Neuronal stem cell (in vitro differentiated cells): ENCODE data around the gene FAM3B.

Experiments used
- DNase-seq: peaks from one replicate; pipeline ENCODE4 v3.0.0-alpha.2; 2013; ENCODE audit warnings: low spot score
- H2AFZ ChIP-seq: one replicate; pipeline ENCODE4 v1.6.1; 2013; ENCODE audit warnings: mild to moderate bottlenecking, low read length, inconsistent platforms
- H2AK5ac ChIP-seq: 2 replicates; pipeline ENCODE4 v1.6.1; 2013; ENCODE audit warnings: low read depth, mild to moderate bottlenecking, inconsistent platforms, low read length, moderate library complexity, mixed read lengths
- H2BK120ac ChIP-seq: 2 replicates; pipeline ENCODE4 v1.6.1; 2013; ENCODE audit warnings: low read depth, mild to moderate bottlenecking, inconsistent platforms, low read length, moderate library complexity, mixed read lengths
- H2BK12ac ChIP-seq: one replicate; pipeline ENCODE4 v1.6.1; 2013; ENCODE audit warnings: low read length, inconsistent platforms
- H2BK15ac ChIP-seq: 2 replicates; pipeline ENCODE4 v1.6.1; 2013; ENCODE audit warnings: mild to moderate bottlenecking, low read length, inconsistent platforms, mixed read lengths
- H2BK5ac ChIP-seq: one replicate; pipeline ENCODE4 v1.6.1; 2013; ENCODE audit warnings: inconsistent platforms, mild to moderate bottlenecking, low read length, moderate library complexity
- H3K14ac ChIP-seq: one replicate; pipeline ENCODE4 v1.6.1; 2013; ENCODE audit warnings: low read length, inconsistent platforms
- H3K18ac ChIP-seq: 2 replicates; pipeline ENCODE4 v1.6.1; 2013; ENCODE audit warnings: low read length, inconsistent platforms
- H3K23ac ChIP-seq: 2 replicates; pipeline ENCODE4 v1.6.1; 2013; ENCODE audit warnings: low read depth, mild to moderate bottlenecking, mixed read lengths, low read length, inconsistent platforms; ENCODE audit not compliant: poor library complexity
- H3K27ac ChIP-seq: replicated peaks from 3 replicates; pipeline ENCODE4 v1.5.1; 2013; ENCODE audit warnings: low read length, inconsistent platforms
- H3K27me3 ChIP-seq, 3 experiments: 2 replicates each; pipeline ENCODE4 v1.6.1; 2013; ENCODE audit warnings: low read length in 3 of 3, mild to moderate bottlenecking in 2 of 3, inconsistent platforms in 1 of 3, low read depth in 1 of 3, mixed read lengths in 1 of 3, moderate library complexity in 1 of 3; ENCODE audit not compliant: control insufficient read depth in 3 of 3, insufficient read depth in 3 of 3
- H3K36me3 ChIP-seq, 2 donors: replicated peaks in 1 of 2; 2 replicates each; pipeline ENCODE4 v1.6.1; 2013; ENCODE audit warnings: low read length in 2 of 2; ENCODE audit not compliant: control insufficient read depth in 2 of 2, insufficient read depth in 2 of 2
- H3K4ac ChIP-seq: 2 replicates; pipeline ENCODE4 v1.6.1; 2013; ENCODE audit warnings: inconsistent platforms, mild to moderate bottlenecking, low read length, moderate library complexity
- H3K4me1 ChIP-seq, 2 donors: 1 replicate in 1 of 2; 2 replicates in 1 of 2; pipeline ENCODE4 v1.6.1; 2013; ENCODE audit warnings: low read length in 2 of 2, low read depth in 1 of 2; ENCODE audit not compliant: control insufficient read depth in 2 of 2, insufficient read depth in 1 of 2
- H3K4me2 ChIP-seq: one replicate; pipeline ENCODE4 v1.6.1; 2013; ENCODE audit warnings: mild to moderate bottlenecking, low read length, inconsistent platforms; ENCODE audit not compliant: insufficient read depth, poor library complexity, severe bottlenecking
- H3K4me3 ChIP-seq, 2 donors: 2 replicates each; pipeline ENCODE4 v1.5.1; 2013; ENCODE audit warnings: low read length in 2 of 2, mild to moderate bottlenecking in 2 of 2, inconsistent platforms in 1 of 2, moderate library complexity in 1 of 2
- H3K79me1 ChIP-seq: one replicate; pipeline ENCODE4 v1.6.1; 2013; ENCODE audit warnings: low read depth, mild to moderate bottlenecking, inconsistent platforms, low read length, moderate library complexity
- H3K9ac ChIP-seq: one replicate; pipeline ENCODE4 v1.6.1; 2013; ENCODE audit warnings: mild to moderate bottlenecking, low read depth, low read length, inconsistent platforms; ENCODE audit not compliant: poor library complexity
- H3K9me3 ChIP-seq, 2 donors: replicated peaks in 1 of 2; 2 replicates each; pipeline versions ENCODE3 to v1.6.1; 2013; ENCODE audit warnings: low read length in 2 of 2, mild to moderate bottlenecking in 2 of 2, inconsistent platforms in 1 of 2, low read depth in 1 of 2, mixed read lengths in 1 of 2, moderate library complexity in 1 of 2; ENCODE audit not compliant: control insufficient read depth in 2 of 2, insufficient read depth in 1 of 2
- H4K8ac ChIP-seq: one replicate; pipeline ENCODE4 v1.6.1; 2013; ENCODE audit warnings: low read depth, mild to moderate bottlenecking, inconsistent platforms, low read length, moderate library complexity
- H4K91ac ChIP-seq: one replicate; pipeline ENCODE4 v1.6.1; 2013; ENCODE audit warnings: low read length, low read depth, mild to moderate bottlenecking, inconsistent platforms; ENCODE audit not compliant: poor library complexity
- WGBS, 2 donors: extraction: QIAGEN DNeasy Blood & Tissue Kit; methylation state at CpG; one replicate each; pipeline ENCODE4 v1.1.7; 2013; ENCODE audit warnings: missing lambda C conversion rate in 2 of 2, mixed read lengths in 1 of 2; ENCODE audit not compliant: insufficient read length in 2 of 2, insufficient replicate concordance in 1 of 2; ENCODE audit errors: extremely low coverage in 2 of 2; 5-methylcytosine and 5-hydroxymethylcytosine counted together

The FAM3B gene

DNA sequence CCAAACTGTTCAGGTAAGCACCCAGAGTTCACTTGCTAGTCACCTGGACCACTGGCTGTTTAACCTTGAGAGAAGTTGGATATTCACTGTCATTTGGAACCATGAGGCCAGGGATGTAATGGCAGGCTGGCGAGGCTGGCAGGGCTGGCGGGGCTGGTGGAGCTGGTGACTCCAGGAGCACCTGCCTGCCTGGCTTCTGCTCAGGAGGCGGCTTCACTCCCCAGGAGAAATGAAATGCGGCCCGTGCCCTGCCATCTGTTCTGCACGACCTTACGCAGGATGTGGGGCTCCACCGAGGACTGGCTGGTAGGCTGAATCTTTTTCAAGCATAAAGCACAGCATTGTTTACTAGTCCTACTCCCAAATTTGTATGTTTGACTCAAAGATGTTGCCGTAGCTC, 86.7 kb downstream of the FAM3B start:
- WGBS, 2 donors, result no CpG with 5 or more reads among the region's 9 CpGs
- no peak overlapping the region for H3K9ac ChIP-seq
- H3K23ac ChIP-seq, result no peak overlapping the region
- H2BK15ac ChIP-seq, result no peak overlapping the region
- no peak overlapping the region for H3K18ac ChIP-seq
- H2AK5ac ChIP-seq, result no peak overlapping the region
- H2AFZ ChIP-seq, result no peak overlapping the region
- no peak overlapping the region for H3K4ac ChIP-seq
- H2BK12ac ChIP-seq, result no peak overlapping the region
- H3K9me3 ChIP-seq, result no peaks in the 10 kb centered on the region
- H2BK5ac ChIP-seq, result no peak overlapping the region
- H4K8ac ChIP-seq, result no peak overlapping the region
- no peak overlapping the region for H4K91ac ChIP-seq
- H3K27me3 ChIP-seq, result no peaks in the 10 kb centered on the region
- H2BK120ac ChIP-seq, result no peak overlapping the region
- H3K14ac ChIP-seq, result peak overlapping the region; percentile 31
- no peaks in the 10 kb centered on the region for H3K4me1 ChIP-seq
- DNase-seq, result no peak
- peaks cover 4% of the 10 kb centered on the region for H3K79me1 ChIP-seq
- no peak overlapping the region for H3K4me2 ChIP-seq
- no peaks in the 10 kb centered on the region for H3K36me3 ChIP-seq
- no peak overlapping the region for H3K4me3 ChIP-seq
- no peak overlapping the region for H3K27ac ChIP-seq

DNA sequence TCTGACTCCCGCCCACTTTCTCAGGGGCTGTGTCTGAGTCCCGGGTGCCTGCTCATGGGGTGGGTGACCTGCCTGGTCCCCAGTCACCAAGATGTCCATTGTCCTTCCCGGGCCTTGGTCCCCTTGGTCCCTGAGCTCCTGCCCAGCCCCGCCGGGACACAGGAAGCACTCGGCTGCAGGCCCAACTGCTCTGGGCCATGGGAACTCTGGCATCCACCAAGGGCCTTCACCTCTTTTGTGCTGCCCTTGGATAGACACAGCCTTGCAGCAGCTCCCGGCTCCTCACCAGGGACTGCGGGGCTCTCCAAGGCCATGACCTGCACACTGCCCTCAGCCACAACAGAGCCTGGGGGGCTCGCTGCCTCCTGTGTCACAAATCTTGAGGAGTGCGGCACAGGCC, 87.4 kb downstream of the FAM3B start:
- WGBS, 2 donors, result no CpG with 5 or more reads among the region's 10 CpGs
- H3K27ac ChIP-seq, result no peak overlapping the region

DNA sequence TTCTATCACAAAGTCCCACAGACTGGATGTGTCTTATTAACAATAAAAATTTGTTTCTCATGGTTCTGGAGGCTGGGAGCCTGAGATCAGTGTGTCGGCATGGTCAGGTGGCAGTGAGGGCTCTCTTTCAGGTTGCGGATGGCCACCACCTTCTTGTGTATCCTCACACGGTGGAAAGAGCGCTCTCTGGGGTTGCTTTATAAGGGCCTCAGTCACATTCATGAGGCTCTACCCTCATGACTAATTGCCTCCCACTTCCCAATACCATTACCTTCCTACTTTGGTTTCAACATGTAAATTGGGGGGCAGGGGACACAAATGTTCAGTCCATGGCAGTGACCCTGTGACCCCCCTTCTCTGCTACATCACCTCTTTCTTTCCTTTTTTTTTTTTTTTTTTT, 88.7 kb downstream of the FAM3B start:
- no peaks in the 10 kb centered on the region for H3K27me3 ChIP-seq
- H2BK5ac ChIP-seq, result no peak overlapping the region
- WGBS, 2 donors, result no CpG with 5 or more reads among the region's 4 CpGs
- no peak overlapping the region for H3K4ac ChIP-seq
- no peak overlapping the region for H3K4me3 ChIP-seq
- no peak overlapping the region for H3K9ac ChIP-seq
- H3K23ac ChIP-seq, result no peak overlapping the region
- DNase-seq, result no peak
- no peak overlapping the region for H2BK15ac ChIP-seq
- no peaks in the 10 kb centered on the region for H3K36me3 ChIP-seq
- H4K8ac ChIP-seq, result no peak overlapping the region
- H3K14ac ChIP-seq, result no peak overlapping the region
- H2AFZ ChIP-seq, result no peak overlapping the region
- H3K18ac ChIP-seq, result no peak overlapping the region
- no peak overlapping the region for H2BK120ac ChIP-seq
- no peak overlapping the region for H4K91ac ChIP-seq
- H2AK5ac ChIP-seq, result no peak overlapping the region
- H3K4me1 ChIP-seq, result no peaks in the 10 kb centered on the region
- H3K27ac ChIP-seq, result no peak overlapping the region
- H3K79me1 ChIP-seq, result peaks cover 4% of the 10 kb centered on the region
- no peaks in the 10 kb centered on the region for H3K9me3 ChIP-seq
- no peak overlapping the region for H3K4me2 ChIP-seq
- H2BK12ac ChIP-seq, result no peak overlapping the region

More for the DNA sequence above, 87.4 kb downstream of the FAM3B start:
- Histone ChIP-seq H3K27me3 (no peaks in the 10 kb centered on the region), H4K91ac (no peak overlapping the region), H2BK120ac (no peak overlapping the region), H2AFZ (no peak overlapping the region), H3K14ac (no peak overlapping the region), H2BK12ac (no peak overlapping the region), H3K4ac (no peak overlapping the region), H3K23ac (peak overlapping the region; percentile 9), H3K9ac (no peak overlapping the region), H3K18ac (no peak overlapping the region), H3K36me3 (no peaks in the 10 kb centered on the region), H3K79me1 (peaks cover 4% of the 10 kb centered on the region), H3K4me1 (no peaks in the 10 kb centered on the region), H3K4me2 (no peak overlapping the region), H2BK5ac (no peak overlapping the region), H2AK5ac (no peak overlapping the region), H2BK15ac (no peak overlapping the region), H3K9me3 (no peaks in the 10 kb centered on the region), H3K4me3 (no peak overlapping the region), H4K8ac (no peak overlapping the region)
- no peak for DNase-seq

DNA sequence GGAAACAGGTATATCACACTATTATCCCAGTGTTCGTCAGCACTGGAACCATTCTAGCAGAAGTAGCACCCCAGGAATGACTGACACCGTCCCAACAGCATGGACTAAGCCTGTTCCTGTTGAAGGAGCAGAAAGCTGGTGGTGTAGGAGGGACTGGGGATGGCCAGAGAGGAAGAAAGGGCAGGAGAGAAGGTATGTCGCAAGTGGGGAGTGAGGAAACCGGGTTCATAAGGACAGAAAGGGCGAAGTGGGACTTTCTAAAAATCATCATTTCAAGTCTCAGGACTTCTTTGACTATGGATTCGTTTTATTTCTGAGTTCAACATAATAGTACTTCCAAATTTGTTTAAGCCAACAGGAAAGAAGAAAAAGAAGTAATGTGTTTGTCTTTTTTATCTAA, 89.7 kb downstream of the FAM3B start:
- peak overlapping the region; percentile 73 for H4K8ac ChIP-seq
- H3K4ac ChIP-seq, result no peak overlapping the region
- no peak overlapping the region for H3K23ac ChIP-seq
- no CpG with 5 or more reads among the region's 6 CpGs for WGBS, 2 donors
- no peak overlapping the region for H3K14ac ChIP-seq
- H2BK12ac ChIP-seq, result no peak overlapping the region
- H3K79me1 ChIP-seq, result peaks cover 4% of the 10 kb centered on the region
- no peak overlapping the region for H2AK5ac ChIP-seq
- no peak overlapping the region for H2BK120ac ChIP-seq
- H3K36me3 ChIP-seq, result no peaks in the 10 kb centered on the region
- H2BK15ac ChIP-seq, result no peak overlapping the region
- no peaks in the 10 kb centered on the region for H3K9me3 ChIP-seq
- no peak overlapping the region for H3K4me3 ChIP-seq
- no peak for DNase-seq
- H4K91ac ChIP-seq, result no peak overlapping the region
- H2AFZ ChIP-seq, result no peak overlapping the region
- H3K9ac ChIP-seq, result no peak overlapping the region
- H3K27me3 ChIP-seq, result no peaks in the 10 kb centered on the region
- H3K27ac ChIP-seq, result no peak overlapping the region
- no peak overlapping the region for H3K4me2 ChIP-seq
- no peak overlapping the region for H2BK5ac ChIP-seq
- H3K18ac ChIP-seq, result no peak overlapping the region
- peaks cover 0 to 2% of the 10 kb centered on the region in 2 donors for H3K4me1 ChIP-seq
